ENCODE measurements around the gene RAB8B. TPM values are rescaled to one million over a fixed set of nuclear protein-coding genes. Genes with fewer than 3 reads are reported as not detected.
A peak's percentile ranks its signal among the peaks of the same experiment; 100 is the strongest.

RAB8B gene
- total RNA-seq, 3 donors from 2014 or later = 31.3 to 46.2 (median 36.7) TPM

DNA sequence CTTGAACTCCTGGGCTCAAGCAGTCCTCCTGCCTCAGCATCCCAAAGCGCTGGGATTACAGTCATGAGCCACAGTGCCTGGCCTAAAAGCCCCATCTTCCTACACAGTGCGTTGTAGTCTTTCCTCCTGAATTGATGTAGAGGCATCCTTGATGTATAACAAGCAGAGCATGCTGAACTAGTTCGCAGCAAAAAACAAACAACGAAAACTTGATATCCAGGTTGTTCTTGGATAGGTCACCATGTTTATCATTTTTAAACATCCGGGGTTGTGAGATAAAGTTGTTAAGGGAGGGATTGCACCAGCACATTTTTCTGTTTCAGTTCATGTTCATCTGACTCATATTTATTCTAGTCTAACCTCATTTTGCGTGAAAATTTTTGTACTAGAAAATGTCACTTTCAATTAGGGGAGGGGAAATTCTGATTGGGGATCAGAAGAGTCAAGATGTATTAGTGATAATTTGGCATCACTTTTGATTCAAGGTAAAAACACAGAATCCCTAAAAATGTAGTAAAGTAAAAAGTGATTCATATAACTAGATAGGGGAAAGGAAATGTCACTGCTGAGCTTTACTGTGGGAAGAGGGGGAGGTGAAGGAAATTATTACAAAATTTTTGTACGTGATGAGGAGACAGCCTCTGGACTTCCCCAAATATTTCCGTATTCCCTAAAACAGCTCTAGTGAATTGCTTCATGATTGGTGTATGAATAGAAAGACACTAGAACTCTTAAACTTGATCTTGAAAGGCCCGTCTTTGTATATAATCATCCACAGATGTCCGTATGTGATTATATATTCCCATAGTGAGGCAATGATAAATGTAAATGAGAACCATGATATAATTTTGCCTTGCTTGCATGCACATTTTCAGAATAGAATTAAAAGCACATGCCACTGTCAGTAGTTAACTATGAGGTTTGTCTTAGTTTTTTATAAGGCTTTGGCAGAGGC, 22.9 kb downstream of the RAB8B start:
- H3K9me3 ChIP-seq = no peaks in the 10 kb centered on the region
- no peaks in the 10 kb centered on the region for H3K36me3 ChIP-seq
- intact Hi-C loops (cut with DNase I; ENCODE audit: low total_unique reads) = no loop called here
- TF ChIP-seq, protein P1, sequence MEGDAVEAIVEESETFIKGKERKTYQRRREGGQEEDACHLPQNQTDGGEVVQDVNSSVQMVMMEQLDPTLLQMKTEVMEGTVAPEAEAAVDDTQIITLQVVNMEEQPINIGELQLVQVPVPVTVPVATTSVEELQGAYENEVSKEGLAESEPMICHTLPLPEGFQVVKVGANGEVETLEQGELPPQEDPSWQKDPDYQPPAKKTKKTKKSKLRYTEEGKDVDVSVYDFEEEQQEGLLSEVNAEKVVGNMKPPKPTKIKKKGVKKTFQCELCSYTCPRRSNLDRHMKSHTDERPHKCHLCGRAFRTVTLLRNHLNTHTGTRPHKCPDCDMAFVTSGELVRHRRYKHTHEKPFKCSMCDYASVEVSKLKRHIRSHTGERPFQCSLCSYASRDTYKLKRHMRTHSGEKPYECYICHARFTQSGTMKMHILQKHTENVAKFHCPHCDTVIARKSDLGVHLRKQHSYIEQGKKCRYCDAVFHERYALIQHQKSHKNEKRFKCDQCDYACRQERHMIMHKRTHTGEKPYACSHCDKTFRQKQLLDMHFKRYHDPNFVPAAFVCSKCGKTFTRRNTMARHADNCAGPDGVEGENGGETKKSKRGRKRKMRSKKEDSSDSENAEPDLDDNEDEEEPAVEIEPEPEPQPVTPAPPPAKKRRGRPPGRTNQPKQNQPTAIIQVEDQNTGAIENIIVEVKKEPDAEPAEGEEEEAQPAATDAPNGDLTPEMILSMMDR (IDR thresholded peaks at IDR 0.05) = no peak
- TF ChIP-seq POLR2AphosphoS5 (IDR thresholded peaks at IDR 0.05) (no peak), POLR2A (IDR thresholded peaks at IDR 0.05) (no peak)
- peak overlapping the region; percentile 59 to 83 for H3K27ac ChIP-seq
- H3K4me3 ChIP-seq = no peak overlapping the region
- H3K27me3 ChIP-seq = no peaks in the 10 kb centered on the region
- H3K4me1 ChIP-seq = peaks cover 0 to 9% of the 10 kb centered on the region in 2 donors
- no peak for DNase-seq (ENCODE audit: low spot score in 2 of 2)

DNA sequence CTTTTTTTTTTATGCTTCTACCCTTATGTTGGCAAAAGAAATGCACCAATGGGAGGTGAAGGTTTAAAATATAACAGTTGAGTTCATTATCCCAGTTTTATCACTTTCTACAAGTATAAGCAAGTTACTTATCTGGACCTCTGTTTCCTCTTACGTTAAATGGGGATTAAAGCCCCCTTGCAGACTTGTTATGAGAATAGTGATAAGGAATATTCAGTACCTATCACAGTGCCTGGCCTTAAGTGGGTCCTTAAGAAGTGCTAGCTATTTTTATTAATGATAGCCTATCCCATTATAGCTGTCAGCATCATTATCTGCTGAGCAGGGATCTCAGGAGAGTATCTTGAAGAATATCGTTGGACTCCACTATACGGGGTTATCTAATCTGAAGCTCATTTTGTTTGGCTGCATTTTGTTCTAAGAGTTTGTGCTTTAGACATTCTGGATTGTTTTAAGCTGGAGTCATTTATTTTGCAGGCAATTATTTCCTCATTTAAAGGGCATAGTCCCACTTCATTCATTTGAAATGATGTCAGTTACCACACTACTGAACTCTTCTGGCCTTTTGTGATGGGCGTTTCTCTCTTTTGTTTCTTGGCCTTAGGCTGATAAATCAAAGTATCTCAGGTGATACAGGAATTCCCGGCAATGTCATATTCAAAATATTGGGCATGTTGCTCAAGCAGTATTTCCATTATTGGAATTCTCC, 28.8 kb downstream of the RAB8B start:
- peak overlapping the region; percentile 33 to 64 for H3K27ac ChIP-seq

DNA sequence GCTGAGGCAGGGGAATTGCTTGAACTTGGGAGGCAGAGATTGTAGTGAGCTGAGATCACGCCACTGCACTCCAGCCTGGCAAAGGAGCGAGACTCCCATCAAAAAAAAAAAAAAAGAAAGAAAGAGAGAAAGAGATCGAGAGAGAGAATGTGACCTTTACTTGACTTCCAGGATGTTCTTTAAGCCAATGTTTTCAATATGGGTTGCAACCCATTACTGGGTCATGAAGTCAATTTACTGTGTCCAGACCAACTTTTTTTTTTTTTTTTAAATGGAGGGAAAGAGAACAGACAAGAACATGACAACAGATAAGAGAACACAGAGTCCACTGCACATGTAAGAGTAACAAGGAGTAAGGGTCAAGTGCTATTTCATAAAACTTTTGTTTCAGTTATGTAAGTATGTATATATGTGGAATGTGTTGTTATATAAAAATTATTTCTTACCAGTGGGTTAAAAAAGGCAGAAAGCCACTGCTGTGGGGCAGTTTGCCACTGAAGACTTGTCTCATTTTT, 29.8 kb downstream of the RAB8B start:
- no peaks in the 10 kb centered on the region for H3K36me3 ChIP-seq
- TF ChIP-seq POLR2AphosphoS5 (IDR thresholded peaks at IDR 0.05) (no peak), POLR2A (IDR thresholded peaks at IDR 0.05) (no peak)
- TF ChIP-seq, protein P1 (IDR thresholded peaks at IDR 0.05) = no peak
- H3K9me3 ChIP-seq = no peaks in the 10 kb centered on the region
- H3K27me3 ChIP-seq = no peaks in the 10 kb centered on the region
- intact Hi-C loops (cut with DNase I; ENCODE audit: low total_unique reads) = no loop called here
- no peaks in the 10 kb centered on the region for H3K4me1 ChIP-seq
- H3K4me3 ChIP-seq = no peak overlapping the region
- peak overlapping the region in 1 of 2 donors; percentile 64 for H3K27ac ChIP-seq
- no peak for DNase-seq (ENCODE audit: low spot score in 2 of 2)

More for the DNA sequence above, 28.8 kb downstream of the RAB8B start:
- Histone ChIP-seq H3K9me3 (no peaks in the 10 kb centered on the region), H3K36me3 (no peaks in the 10 kb centered on the region), H3K27me3 (no peaks in the 10 kb centered on the region), H3K4me3 (no peak overlapping the region), H3K4me1 (peaks cover 0 to 3% of the 10 kb centered on the region in 2 donors)
- TF ChIP-seq POLR2AphosphoS5 (IDR thresholded peaks at IDR 0.05) = peak in 1 of 3 donors; percentile 23
- no peak for TF ChIP-seq POLR2A (IDR thresholded peaks at IDR 0.05)
- DNase-seq (ENCODE audit: low spot score in 2 of 2) = no peak
- intact Hi-C loops (cut with DNase I; ENCODE audit: low total_unique reads) = no loop called here

DNA sequence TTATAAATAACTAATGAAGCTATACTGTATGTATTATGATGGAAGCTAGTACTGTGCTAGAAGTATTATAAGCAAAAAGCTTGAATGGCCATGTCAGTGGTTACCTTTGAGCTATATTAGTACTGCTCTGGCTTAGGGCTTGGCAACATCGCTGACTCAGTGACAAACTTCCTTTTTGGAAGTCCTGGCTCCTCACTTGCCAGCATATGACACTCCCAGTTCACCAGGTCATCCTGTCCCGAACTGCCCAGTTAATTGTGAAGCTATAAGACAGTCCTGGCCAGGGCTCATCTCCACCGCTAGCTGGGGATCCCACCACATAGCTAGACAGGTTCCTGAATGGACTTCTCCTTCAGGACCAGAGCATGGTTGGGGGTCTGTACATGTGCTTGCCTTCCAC, 31.9 kb downstream of the RAB8B start:
- DNase-seq (ENCODE audit: low spot score in 2 of 2) = no peak

DNA sequence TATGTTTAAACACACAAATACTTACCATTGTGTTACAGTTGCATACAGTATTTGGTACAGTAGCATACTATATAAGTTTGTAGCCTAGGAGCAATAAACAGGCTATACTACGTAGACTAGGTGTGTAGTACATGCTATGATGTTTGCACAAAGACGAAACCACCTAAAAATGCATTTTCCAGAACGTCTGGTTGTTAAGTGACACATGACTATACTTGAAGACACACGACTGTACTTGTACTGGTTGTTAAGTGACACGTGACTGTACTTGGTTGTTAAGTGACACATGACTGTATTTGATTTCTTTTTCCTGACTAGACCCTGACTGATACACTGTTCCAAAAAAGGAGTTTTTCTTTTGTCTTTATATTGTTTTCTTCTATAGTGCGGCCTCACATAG, 34.1 kb downstream of the RAB8B start:
- Histone ChIP-seq H3K27ac (no peak overlapping the region), H3K36me3 (no peaks in the 10 kb centered on the region), H3K27me3 (no peaks in the 10 kb centered on the region), H3K4me1 (no peaks in the 10 kb centered on the region), H3K4me3 (no peak overlapping the region), H3K9me3 (no peaks in the 10 kb centered on the region)
- intact Hi-C loops (cut with DNase I; ENCODE audit: low total_unique reads) = no loop called here
- TF ChIP-seq POLR2AphosphoS5 (IDR thresholded peaks at IDR 0.05) = no peak
- TF ChIP-seq, protein P1 (IDR thresholded peaks at IDR 0.05) = no peak
- TF ChIP-seq POLR2A (IDR thresholded peaks at IDR 0.05) = no peak
- DNase-seq (ENCODE audit: low spot score in 2 of 2) = no peak

More for the DNA sequence above, 31.9 kb downstream of the RAB8B start:
- Histone ChIP-seq H3K4me3 (no peak overlapping the region), H3K9me3 (no peaks in the 10 kb centered on the region), H3K27ac (peak overlapping the region in 1 of 2 donors; percentile 50), H3K27me3 (no peaks in the 10 kb centered on the region), H3K4me1 (no peaks in the 10 kb centered on the region), H3K36me3 (no peaks in the 10 kb centered on the region)
- no peak for TF ChIP-seq POLR2A (IDR thresholded peaks at IDR 0.05)
- TF ChIP-seq POLR2AphosphoS5 (IDR thresholded peaks at IDR 0.05) = no peak
- TF ChIP-seq, protein P1 (IDR thresholded peaks at IDR 0.05) = no peak
- intact Hi-C loops (cut with DNase I; ENCODE audit: low total_unique reads) = no loop called here

All from breast epithelium (tissue), 4 donors.